IPS-NIHi11 (cell line): ENCODE data around the gene COL5A3.

Experiments used
- DNase-seq: peaks from one replicate; pipeline ENCODE4 v3.0.0; 2012; ENCODE audit warnings: mixed read lengths, low spot score

The COL5A3 gene

DNA sequence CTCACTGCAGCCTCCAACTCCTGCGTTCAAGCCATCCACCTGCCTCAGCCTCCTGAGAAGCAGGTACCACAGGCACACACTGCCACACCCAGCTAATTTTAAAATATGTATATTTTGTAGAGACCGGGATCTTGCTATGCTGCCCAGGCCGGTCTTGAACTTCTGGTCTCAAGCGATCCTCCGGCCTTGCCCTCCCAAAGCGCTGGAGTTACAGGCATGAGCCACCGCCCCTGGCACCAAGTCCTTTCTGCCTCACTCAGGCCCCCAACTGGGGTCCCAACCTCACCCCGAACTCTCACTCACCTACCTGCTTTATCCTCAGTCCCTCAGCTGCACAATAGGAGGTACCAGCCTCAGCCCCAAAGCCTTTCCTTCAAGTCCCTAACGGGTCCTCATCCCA, 635 bp upstream of the COL5A3 start:
- no peak for DNase-seq

DNA sequence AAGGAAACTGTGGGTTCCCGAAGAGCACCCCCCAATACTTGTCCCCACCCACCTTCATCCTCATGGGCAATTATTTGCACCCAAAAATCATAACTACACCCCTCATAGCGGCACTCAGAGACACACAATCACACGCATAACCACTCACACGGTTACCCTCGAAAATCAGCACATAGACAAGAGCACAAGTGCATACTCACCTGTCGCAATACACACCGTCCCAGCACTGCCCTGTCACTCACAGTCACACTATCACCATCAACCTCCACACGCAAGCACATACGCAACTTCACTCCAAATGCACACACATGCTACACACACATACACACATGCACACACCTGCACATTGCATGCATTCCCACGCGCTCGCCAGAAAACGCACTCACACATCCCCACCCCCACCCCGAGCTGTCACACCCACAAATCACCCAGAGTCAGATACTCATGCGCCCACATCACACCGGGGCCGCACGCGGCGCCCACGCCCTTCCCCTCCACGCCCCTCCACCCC, 535 bp downstream of the COL5A3 start:
- no peak for DNase-seq

DNA sequence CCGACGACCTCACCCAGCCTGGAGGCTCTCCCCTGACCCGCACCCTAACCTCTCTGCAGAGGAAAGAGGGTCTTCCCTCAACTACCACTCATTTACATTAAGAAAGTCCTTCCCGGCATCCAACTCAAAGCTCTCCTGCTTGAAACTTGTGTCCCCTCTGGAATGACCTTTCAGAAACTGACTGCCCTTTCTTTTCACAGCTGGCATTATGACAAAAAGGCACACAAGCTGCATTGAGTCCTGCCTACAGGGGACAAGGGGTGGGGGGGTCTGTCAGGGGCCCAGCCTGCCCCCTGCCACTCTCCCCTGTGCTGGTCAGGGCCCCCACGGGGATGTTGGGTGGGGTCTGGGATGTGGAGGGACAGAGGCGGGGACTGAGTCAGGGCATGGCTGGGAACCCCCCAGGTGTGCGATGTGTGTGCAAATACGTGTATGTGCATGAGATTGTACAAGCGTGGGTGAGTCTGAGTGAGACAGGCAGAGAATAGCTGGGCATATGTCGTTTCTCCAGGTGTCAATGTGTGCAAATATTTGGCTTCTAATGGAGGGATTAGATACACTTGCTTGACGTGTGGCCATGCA, 2.0 kb downstream of the COL5A3 start:
- no peak for DNase-seq

DNA sequence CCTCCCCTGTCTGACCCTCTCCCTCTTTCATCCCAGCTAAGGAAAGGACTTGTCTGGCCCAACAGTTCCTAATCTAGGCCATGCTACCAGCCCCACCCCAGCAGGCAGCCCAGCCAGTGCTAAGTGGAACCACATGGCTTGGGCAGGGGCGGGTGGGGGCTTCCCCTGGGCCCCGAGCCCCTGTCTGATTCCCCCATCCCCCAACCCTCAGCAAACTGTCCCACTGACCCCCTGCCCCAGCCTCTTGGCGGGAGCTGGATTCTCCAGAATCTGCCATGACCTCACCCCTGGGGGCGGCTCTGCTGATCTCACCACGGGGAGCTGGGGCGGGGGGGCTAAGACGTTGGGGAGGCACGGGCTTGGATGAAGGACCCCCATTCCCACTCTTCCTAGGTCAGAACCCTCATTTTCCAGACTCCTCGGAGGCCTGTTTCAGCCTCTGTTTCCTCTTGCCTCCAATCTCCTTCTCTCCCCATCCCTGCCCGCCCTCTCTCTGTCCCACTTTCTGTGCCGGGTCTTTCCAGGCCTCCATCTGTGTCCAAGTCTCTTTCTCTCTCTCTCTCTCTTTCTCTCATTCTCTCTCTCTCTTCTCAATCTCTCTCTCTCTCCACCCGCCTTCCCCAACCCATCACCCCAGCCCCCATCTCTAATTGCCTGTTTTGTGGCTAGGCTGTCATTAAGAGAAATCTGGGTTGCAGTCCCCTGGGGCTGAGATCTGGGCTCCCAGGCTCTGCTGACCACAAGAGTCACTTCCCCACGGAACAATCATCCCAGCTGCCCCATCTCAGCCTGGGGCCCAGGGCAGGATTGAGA, 2.7 kb downstream of the COL5A3 start:
- no peak for DNase-seq

DNA sequence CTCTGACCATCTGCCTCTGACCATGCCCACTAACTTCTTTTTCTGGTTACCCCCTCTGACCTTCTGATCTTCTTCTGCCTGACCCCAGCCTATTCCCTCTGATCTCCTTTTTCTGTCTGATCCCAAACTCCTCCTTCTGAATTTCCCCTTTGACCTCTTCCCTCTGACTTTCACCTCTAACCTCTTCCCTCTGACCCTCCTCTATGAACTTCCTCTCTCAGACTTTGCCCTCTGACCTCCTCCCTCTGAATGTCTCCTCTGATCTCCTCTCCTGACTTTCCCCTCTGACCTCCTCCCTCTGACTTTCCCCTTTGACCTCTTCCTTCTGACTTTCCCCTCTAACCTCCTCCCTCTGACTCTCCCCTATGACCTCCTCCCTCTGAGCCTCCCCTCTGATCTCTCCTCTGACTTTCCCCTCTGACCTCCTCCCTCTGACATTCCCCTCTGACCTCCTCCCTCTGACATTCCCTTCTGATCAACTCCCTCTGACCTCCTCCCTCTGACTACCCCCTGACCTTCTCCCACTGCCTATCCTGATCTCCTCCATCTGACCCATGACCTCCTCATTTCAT, 3.5 kb downstream of the COL5A3 start:
- no peak for DNase-seq

DNA sequence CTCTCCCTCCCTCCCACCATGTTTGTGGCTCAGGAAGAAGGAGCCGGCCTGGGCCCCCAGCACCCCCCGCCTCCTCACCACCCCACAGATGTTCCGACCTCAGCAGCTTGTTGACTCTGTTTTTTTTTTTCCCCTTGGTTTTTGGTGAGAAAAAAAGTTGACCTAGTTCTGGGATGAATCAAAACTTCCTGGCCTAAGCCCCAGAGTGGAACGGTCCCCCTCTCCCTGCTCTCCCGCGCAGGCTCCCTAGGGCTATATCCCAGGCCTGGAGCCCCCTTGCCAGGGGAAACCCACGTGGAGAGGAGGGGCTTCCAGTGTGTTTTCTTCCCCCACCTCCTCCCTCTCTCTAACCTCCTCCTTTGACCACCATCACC, 4.0 kb downstream of the COL5A3 start:
- DNase-seq, result no peak

DNA sequence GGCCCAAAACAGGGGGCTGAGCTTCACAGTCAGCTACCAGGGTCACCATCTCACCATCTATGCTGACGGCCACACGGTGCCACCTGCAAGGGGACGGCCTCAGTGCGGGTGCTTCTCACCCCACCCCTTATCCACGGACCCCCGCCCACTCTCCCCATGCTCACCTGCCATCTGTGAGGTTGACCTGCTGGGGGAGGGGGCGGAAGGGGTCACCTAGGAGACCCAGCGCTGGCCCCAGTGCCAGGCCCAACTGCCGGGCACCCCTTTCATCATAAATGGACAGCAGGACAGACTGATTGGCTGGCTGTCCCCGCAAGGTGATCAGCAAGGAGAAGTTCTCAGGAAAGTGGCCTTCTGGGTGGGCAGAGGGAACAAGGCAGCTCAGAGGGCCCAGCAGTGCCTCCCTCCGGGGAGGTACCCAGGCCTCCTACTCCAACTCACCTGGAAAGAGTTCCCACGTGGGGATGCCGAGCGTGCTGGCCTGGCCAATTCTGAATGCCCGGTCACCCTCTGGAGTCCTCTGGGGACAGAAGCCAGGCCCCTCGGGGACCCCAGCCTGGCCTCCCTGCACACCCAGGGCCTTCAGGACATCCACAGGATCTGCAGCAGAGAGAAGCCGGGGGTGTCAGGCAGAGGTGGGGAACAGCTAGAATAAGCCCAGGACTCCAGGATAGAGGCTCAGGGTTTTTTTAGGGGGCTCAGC, 4.5 kb downstream of the COL5A3 start:
- no peak for DNase-seq

DNA sequence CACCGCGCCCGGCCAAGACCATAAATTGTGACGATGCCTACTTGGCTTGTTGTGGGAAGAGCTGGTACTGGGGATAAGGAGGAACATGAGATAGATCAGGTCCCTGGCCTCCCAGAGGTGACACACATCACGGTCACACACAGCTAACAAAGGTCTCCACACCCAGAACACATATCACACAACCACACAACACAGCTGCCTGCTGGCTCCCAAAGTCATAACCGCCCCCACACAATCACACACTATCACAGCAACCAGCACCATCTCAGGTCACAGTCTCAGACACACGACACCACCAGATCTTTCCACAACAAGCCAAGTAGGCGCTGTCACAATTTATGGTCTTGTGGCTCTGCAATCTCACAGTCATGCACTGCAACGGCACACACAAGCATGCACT, 5.7 kb downstream of the COL5A3 start:
- no peak for DNase-seq

DNA sequence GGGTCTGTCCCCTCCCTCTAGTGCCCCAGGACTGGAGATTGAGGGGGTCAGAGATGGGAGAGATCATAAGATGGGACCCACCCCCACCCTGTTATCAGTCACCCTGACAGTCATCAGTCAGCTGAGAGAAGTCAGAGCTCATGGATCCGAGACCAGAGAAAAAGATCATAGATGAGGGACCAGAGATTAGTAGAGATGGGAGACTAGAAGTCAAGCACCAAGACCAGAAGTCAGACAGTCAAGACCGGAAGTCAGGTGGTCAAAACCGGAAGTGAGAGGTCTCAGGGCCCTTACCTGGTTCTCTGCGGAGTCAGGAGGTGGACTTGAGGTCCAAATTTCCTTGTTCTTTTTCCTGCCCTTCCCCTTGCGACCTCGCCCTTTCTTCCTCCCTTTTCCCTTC, 7.0 kb downstream of the COL5A3 start:
- no peak for DNase-seq

DNA sequence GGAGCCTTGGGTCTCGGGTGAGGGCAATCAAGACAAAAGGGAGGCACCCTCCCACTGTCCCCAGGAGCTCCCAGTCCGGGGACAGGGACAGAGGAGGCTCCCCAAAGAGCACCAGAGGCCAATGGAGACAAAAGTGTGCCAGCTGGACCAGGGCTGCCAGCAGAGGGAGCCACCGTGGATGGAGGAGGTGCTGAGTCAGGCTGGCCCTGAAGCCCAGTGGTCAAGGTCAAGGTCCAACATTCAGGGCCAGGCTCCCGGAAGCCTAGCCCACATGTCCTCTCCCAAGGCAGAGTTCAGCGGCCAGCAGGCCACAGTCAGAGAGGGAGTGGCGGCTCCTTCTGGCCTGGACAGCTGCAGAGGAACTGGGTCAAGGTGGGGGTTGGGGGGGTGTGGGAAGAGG, 8.4 kb downstream of the COL5A3 start:
- DNase-seq, result peak; percentile 73

DNA sequence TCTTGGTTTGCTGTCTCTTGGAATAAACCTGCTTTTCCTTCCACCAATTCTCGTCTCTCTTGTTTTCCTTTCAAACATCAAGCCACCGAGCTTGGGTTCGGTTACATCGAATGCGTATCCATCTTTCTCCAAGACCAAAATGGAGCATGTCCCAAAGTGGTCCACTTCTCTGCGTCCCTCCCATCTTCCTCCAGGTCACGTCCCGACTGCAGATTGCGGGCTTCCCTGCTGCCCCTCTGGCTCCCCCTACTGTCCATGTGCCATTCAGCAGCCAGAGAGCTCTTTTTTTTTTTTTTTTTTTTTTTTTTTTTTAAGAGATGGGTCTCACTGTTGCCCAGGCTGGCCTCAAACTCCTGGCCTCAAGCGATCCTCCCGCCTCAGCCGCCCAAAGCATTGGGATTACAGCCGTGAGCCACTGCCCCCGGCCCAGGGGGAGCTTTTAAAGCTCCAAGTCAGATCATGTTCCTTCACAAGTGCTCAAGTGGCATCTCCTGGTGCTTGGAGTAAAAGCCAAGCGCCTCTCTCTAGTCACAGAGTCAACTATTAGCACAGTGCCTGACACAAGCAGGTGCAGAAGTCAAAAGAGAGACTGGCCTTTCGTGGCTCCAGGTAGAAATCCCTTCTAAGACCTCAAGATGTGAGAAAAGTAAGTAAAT, 10.0 kb downstream of the COL5A3 start:
- DNase-seq, result peak; percentile 91

DNA sequence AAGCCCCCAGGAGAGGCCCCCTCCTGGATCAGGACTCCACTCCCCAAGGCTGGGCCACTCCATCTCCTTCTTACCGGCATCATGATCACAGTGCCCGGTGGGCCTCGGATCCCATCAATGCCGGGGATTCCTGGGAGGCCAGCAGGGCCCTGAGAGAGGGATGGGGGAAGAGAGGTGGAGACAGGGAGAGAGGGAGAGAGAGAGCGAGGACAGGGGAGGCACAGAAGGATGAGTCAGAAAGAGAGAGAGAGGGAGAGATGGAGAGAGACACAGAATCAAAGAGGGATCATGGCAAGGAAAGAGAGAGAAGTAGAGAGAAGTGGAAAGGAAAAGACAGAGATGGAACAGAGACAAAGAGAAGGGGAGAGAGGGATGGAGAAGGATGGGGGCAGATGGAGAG, 13.8 kb downstream of the COL5A3 start:
- no peak for DNase-seq

DNA sequence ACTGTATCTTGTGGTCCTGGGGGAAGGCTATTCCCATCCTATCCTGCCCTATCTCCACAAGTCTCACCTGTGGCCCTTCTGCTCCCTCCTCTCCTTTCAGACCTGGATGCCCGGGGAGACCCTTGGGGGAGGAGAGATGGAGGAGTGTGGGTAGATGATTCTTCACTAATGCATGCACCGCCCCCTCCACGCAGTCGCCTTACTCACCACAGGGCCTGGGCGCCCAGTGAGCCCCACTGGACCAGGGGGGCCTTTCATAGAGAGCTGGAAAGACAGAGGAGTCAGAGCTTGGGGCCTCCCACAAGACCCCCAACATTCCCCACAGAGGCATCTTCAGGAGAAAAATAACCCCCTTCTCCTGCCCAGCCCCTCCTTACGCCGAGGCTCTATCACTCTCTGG, 14.3 kb downstream of the COL5A3 start:
- DNase-seq, result no peak

DNA sequence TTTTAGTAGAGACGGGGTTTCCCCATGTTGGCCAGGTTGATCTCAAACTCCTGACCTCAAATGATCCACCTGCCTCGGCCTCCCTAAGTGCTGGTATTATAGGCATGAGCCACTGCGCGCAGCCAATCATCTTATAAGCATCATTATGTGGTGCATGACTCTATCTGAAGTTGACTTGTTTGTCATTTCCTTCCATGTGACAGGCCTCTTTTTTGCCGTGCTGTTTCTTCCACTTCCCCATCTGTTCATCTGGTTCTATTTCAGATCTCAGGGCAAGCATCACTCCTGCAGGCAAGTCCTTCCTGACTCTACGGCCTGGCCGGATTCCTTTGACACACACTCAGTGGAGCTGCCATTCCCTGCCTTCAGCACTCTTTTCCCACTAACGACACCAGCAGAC, 15.2 kb downstream of the COL5A3 start:
- DNase-seq, result no peak

DNA sequence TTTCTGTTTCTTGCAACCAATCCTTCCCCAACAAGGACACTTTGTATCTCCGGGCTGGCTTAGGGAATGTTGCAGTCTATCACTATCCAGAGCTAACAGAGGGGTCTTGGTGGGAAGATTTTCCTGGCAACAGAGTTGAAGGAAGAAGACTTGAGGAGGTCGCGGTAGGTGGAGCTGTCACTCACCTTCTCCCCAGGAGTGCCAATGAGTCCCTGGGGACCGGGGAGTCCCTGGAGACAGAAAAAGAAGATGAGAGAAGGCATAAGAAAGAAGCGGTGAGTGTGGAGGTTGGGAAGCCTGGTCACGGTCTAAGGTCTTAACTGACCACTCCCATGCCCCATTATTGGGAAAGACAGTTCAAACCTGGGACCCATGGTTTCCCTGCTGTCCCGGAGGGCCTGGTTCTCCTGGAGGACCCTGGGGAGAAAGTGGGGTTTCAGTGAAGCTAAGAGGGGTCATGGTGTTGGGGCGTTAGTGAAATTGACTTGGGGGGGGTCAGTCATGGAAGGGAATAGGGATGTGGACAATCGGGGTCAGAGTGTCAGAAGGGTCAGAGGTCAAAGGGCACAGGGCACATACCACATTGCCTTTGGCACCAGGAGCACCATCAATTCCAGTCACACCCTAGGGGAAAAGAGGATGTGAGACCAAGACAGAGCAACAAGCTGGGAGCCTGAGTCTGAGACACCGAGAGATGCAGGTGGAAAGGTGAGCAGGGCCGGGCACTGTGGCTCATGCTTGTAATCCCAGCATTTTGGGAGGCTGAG, 18.7 kb downstream of the COL5A3 start:
- DNase-seq, result no peak

DNA sequence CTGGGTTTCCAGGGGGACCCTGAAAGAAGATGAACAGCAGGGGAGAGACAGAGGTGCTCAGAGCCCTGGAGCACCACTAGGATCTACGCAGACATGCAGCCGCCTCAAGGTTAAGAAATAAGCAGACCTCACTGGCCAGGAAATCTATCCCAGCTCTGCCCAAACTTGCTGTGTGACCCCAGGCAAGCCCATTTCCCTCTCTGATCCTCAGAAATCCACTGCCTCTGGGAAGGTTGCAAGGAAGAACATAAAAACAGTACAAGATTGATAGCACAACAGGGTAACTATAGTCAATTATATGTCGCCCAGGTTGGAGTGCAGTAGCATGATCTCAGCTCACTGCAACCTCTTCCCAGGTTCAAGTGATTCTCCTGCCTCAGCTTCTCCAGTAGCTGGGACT, 20.8 kb downstream of the COL5A3 start:
- no peak for DNase-seq

DNA sequence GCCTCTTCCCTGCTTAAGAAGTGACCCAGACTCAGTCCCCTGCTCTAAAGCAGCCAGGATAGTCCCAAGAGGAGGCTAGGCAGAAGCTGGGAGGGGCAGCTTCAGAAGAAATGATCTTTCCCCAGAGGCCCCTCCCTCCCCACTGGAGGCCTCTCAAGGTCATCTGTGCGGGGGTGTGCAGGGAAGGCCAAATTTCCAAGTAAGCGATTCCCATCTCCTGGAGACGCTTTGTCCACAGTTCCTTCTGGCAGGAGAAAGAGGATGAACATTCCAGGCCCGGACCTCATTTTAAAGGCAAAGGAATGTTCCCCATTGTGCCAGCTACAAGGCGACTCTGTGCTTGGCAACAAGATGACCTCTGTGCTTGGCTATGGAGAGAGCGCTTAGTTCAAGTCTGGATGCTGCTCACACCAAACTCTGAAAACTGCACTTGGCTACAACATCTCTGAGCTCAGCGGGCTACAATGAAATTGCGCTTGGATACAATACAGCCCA, 23.5 kb downstream of the COL5A3 start:
- no peak for DNase-seq

DNA sequence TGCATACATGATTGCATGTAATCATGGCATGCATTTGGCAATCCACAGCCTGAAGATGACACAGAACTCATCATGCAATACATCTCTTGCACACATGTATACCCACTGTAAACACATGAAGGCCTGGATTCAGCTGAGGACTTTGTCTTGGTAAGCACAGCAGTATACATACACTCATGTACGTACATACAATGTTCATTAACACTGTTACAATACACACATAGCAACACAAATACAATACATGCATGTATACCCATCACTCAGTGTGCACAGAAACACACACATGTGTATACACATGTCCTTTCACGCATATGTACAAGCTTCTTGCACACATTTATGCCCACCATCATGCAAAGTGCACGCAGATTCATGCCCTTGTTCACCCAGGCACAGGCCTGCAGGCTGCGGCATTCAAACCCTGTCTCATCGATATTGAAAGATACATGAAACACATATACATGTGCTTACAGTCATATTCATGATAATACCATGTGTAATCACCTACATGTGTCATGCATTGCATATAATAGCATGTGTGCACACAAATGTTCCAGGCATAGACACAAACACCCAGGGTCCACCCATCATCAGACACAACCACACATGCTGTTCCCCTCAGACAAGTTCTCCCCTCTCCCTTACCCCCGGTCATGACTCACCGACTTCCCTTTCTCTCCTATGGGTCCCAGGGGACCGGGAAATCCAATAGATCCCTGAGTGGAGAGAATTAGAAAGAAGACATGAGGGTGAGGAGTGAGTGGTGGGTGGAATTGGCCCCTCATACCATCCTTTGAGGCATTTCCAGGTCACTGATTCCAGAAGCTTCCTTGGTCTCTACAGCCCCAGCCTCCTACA, 28.7 kb downstream of the COL5A3 start:
- no peak for DNase-seq

DNA sequence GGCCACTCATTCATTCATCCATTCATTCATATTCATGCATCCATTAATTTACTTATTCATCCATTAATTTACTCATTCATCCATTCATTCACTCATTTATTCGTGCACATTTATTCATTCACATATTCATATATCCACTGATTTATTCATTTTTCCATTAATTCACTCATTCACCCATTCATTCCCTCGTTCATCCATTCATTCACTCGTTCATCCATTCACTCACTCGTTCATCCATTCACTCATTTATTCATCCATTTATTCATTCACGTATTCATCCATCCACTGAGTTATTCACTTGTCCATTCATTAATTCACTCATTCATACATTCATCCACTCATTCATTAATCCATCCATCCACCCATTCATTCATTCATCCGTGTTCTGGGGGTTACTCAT, 38.2 kb downstream of the COL5A3 start:
- DNase-seq, result no peak

DNA sequence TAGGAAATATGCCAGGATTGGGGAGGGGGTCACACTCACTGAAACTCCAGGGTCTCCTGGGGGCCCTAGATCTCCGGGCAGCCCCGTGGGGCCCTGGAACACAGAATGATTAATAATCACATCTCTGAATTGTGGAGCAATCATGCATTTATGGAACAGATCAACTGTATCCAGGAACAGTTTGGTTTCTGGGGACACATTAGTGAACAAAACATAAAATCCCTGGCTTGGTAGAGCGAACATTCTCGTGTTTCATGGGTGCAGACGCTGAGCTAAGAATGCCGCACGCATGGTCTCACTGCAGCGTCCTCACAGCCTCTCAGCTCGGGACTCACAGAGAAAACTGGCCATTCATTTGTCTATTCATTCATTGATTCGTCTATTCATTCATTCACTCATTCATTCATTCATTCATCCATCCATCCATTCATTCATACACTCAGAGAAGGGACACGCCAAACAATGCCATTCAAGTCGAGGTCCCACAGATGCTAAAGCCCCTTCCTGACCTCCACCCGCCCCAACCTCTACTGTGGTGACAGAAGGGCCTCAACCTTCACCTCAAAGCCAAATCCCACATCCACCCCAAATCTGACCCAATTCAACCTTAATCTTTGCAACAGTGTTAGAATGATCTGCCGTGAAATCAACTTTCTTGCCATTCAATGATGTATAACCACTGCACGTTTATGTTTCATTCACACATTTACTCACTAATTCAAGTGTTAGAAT, 39.0 kb downstream of the COL5A3 start:
- DNase-seq, result no peak
